22Rv1 (cell line): Measurements from ENCODE around the gene MAST2.

Experiments
- H3K27ac ChIP-seq: fragments of 450-650 bp; 2 replicates; pipeline ENCODE4 v1.5.1; 2017
- ZFX ChIP-seq: fragments of 450-650 bp; IDR thresholded peaks from 2 replicates; pipeline ENCODE4 v1.6.1; 2017; ENCODE audit warnings: antibody characterized with exemption, borderline replicate concordance
- TF ChIP-seq, protein P1 (sequence below): fragments of 450-650 bp; IDR thresholded peaks from 2 replicates; pipeline ENCODE4 v1.5.1; 2017; ENCODE audit warnings: mild to moderate bottlenecking

Gene MAST2

DNA sequence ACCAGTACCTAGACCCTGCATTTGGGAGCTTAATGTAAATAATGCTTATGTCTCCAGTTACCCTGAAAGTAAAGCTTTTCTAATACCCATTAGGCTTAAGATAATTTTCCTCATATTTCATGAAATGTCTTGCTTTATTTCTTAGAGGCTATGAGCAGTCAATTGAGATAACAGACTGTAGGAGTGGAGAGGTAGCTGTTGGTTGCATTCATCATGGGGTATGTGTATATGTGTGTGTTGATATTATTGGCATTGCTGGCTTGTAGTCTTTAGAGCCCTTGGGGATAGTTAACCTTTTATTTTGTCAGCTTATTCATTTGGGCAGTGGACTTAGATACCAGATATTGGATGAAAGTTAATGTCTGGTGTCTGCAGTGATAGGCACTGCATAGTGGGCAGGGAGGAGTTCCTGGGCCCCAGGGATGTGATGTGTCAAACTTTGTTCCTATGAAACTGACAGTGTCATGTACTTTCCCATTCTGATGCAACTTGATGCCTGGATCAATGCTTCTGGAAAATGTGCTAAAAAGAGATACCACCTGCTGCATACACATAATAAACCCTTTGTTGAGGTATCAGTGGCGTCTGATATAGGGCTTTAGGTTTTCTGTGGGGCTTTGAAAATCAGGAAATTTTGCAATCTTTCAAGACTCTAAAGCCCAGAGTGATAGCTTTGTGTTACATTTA, 83.9 kb downstream of the MAST2 start:
- H3K27ac ChIP-seq, result no peak overlapping the region
- TF ChIP-seq, protein P1, sequence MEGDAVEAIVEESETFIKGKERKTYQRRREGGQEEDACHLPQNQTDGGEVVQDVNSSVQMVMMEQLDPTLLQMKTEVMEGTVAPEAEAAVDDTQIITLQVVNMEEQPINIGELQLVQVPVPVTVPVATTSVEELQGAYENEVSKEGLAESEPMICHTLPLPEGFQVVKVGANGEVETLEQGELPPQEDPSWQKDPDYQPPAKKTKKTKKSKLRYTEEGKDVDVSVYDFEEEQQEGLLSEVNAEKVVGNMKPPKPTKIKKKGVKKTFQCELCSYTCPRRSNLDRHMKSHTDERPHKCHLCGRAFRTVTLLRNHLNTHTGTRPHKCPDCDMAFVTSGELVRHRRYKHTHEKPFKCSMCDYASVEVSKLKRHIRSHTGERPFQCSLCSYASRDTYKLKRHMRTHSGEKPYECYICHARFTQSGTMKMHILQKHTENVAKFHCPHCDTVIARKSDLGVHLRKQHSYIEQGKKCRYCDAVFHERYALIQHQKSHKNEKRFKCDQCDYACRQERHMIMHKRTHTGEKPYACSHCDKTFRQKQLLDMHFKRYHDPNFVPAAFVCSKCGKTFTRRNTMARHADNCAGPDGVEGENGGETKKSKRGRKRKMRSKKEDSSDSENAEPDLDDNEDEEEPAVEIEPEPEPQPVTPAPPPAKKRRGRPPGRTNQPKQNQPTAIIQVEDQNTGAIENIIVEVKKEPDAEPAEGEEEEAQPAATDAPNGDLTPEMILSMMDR, result no peak
- TF ChIP-seq ZFX, result no peak

- no peak overlapping the region for H3K27ac ChIP-seq
- no peak for TF ChIP-seq ZFX
- TF ChIP-seq, protein P1, result no peak
These were observed 86.7 kb downstream of the MAST2 start for GRCh38 chr1:45890078-45890477.

- H3K27ac ChIP-seq, result no peak overlapping the region
- TF ChIP-seq, protein P1, result no peak
- no peak for TF ChIP-seq ZFX
These were observed 87.7 kb downstream of the MAST2 start for GRCh38 chr1:45891087-45891486.

GRCh38 chr1:45892068-45892785, 88.8 kb downstream of the MAST2 start:
- H3K27ac ChIP-seq, result peak overlapping the region; percentile 57

DNA sequence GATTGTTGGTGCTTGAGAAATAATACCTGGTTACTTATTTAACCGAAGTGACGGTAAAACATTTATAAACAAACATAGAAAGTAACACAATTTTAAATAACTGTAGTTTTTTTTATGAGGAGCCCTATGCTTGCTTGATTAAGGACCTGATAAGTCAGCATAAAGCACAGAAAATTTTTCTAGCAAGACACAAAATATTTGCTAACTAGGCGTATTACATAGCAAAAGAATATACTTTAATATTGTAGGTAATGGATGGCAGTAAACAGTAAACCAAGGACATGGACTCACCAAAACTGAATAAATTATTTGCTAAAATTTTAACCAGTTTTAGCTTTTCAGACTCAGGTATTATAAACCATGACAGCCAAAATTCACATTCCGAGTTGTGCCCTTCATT, 90.9 kb downstream of the MAST2 start:
- TF ChIP-seq ZFX, result no peak
- TF ChIP-seq, protein P1, result no peak
- H3K27ac ChIP-seq, result no peak overlapping the region

More at GRCh38 chr1:45892068-45892785, 88.8 kb downstream of the MAST2 start:
- TF ChIP-seq ZFX, result no peak
- TF ChIP-seq, protein P1, result no peak

- no peak overlapping the region for H3K27ac ChIP-seq
- no peak for TF ChIP-seq ZFX
- TF ChIP-seq, protein P1, result no peak
These were observed 91.5 kb downstream of the MAST2 start for GRCh38 chr1:45894921-45895320.

GRCh38 chr1:45895406-45895805, 92.0 kb downstream of the MAST2 start:
- TF ChIP-seq, protein P1, result no peak
- no peak for TF ChIP-seq ZFX
- H3K27ac ChIP-seq, result no peak overlapping the region
